K562 (cell line): ENCODE data around the gene HOXB6. TPM values are rescaled to one million over a fixed set of nuclear protein-coding genes. Genes with fewer than 3 reads are reported as not detected.
A peak's percentile ranks its signal among the peaks of the same experiment; 100 is the strongest.

Experiments
- CEBPG ChIP-seq, 3 experiments: fragments of 200-800 bp in 1 of 3; sonication (Bioruptor generic) in 1 of 3; sonication (generic) in 1 of 3; formaldehyde crosslinking in 1 of 3; IDR thresholded peaks in 2 of 3; conservative IDR thresholded peaks in 1 of 3; 2 replicates each; pipeline versions ENCODE4 v1.6.1 to v1.8.0; 2016 to 2022; ENCODE audit warnings: missing compliant biosample characterization in 2 of 3, missing genetic modification characterization in 2 of 3, mild to moderate bottlenecking in 1 of 3, missing genetic modification reagents in 1 of 3
- EGR1 ChIP-seq: fragments of 450-650 bp; conservative IDR thresholded peaks from 2 replicates; pipeline ENCODE4 v1.6.1; 2017; ENCODE audit warnings: mild to moderate bottlenecking
- HDAC2 ChIP-seq: fragments of 450-650 bp; IDR thresholded peaks from 2 replicates; pipeline ENCODE4 v1.6.1; 2016; ENCODE audit warnings: mild to moderate bottlenecking
- JUND ChIP-seq, 2 experiments: IDR thresholded peaks; 2 replicates in 1 of 2; 3 replicates in 1 of 2; pipeline ENCODE4 v1.6.1; 2011; ENCODE audit warnings: borderline replicate concordance in 2 of 2, low read depth in 2 of 2, low read length in 2 of 2, improper control_type of control experiment in 1 of 2, missing biosample characterization in 1 of 2, missing genetic modification characterization in 1 of 2, missing genetic modification reagents in 1 of 2
- MNT ChIP-seq, 2 experiments: fragments of 450-650 bp; conservative IDR thresholded peaks; 2 replicates each; pipeline ENCODE4 v1.6.1; 2017; ENCODE audit warnings: mild to moderate bottlenecking in 2 of 2, moderate library complexity in 2 of 2
- PURB ChIP-seq: sonication (generic); formaldehyde crosslinking; IDR thresholded peaks from 2 replicates; pipeline ENCODE4 v1.9.0; 2021; ENCODE audit warnings: low read depth, mild to moderate bottlenecking, missing genetic modification reagents
- RBBP5 ChIP-seq: fragments of 200-600 bp; sonication (generic); IDR thresholded peaks from 2 replicates; pipeline ENCODE4 v1.6.1; 2012; ENCODE audit warnings: borderline replicate concordance, mild to moderate bottlenecking, low read length, control low read depth, inconsistent platforms; ENCODE audit not compliant: insufficient read depth, poor library complexity, severe bottlenecking
- SAP30 ChIP-seq: fragments of 200-600 bp; sonication (generic); IDR thresholded peaks from 2 replicates; pipeline ENCODE4 v1.6.1; 2012; ENCODE audit warnings: borderline replicate concordance, low read depth, mild to moderate bottlenecking, moderate library complexity, low read length, control low read depth, inconsistent platforms; ENCODE audit not compliant: insufficient read depth, poor library complexity, severe bottlenecking
- ZFX ChIP-seq: sonication (generic); formaldehyde crosslinking; IDR thresholded peaks from 2 replicates; pipeline ENCODE4 v1.8.0; 2022; ENCODE audit warnings: mild to moderate bottlenecking, missing genetic modification reagents, moderate library complexity
- ZNF561 ChIP-seq: fragments of 450-650 bp; formaldehyde crosslinking; conservative IDR thresholded peaks from 2 replicates; pipeline ENCODE4 v1.4.0; 2020; ENCODE audit warnings: mild to moderate bottlenecking, moderate library complexity
- ZNF695 ChIP-seq: fragments of 450-650 bp; formaldehyde crosslinking; IDR thresholded peaks from 2 replicates; pipeline ENCODE4 v1.4.0; 2020; ENCODE audit warnings: mild to moderate bottlenecking, moderate library complexity
- ZZZ3 ChIP-seq: fragments of 450-650 bp; IDR thresholded peaks from 2 replicates; pipeline ENCODE4 v1.6.1; 2016; ENCODE audit warnings: antibody characterized with exemption, mild to moderate bottlenecking, moderate library complexity
- polyA plus RNA-seq, 8 experiments: library from polyadenylated mRNA; depleted of rRNA in 4 of 8; stranded (reverse) in 5 of 8; unstranded in 3 of 8; fragments of >200 nt; fragmentation: Nextera tagmentation in 2 of 8; fragmentation: Illumina TruSeq in 1 of 8; extraction: Ambion mirVana in 2 of 8; extraction: Trizol in 1 of 8; gene quantifications; 2 replicates each; pipeline versions ENCODE4 v1.2.1 to v1.2.3, GENCODE V29; 2011 to 2014; ENCODE audit warnings: inconsistent platforms in 1 of 8, missing spikeins in 1 of 8
- total RNA-seq, 7 experiments: library from RNA; depleted of rRNA in 6 of 7; stranded (reverse); fragments of >200 nt in 6 of 7; fragmentation: Illumina TruSeq in 2 of 7; extraction: Trizol in 2 of 7; gene quantifications; 2 replicates each; pipeline versions ENCODE4 v1.2.1 to v1.2.3, GENCODE V29; 2011 to 2021; ENCODE audit warnings: low replicate concordance in 1 of 7

Gene HOXB6
- total and polyA plus RNA-seq, 9 of the 15 experiments (the other 6 are each of a cell fraction or from before 2014, with no cell fraction given), result 1.2 to 14.8 (median 4.9) TPM

GRCh38 chr17:48630009-48630924, 25.5 kb upstream of the HOXB6 start (continued):
- peak; percentile 34 for TF ChIP-seq SAP30
- no peak for TF ChIP-seq ZZZ3
- 0 out of 2 replicates have a peak, but pooled peaks have one; percentile 28 for TF ChIP-seq JUND (IDR thresholded peaks at IDR 0.05; ENCODE audit: borderline replicate concordance, low read depth, low read length)
- no peak for TF ChIP-seq JUND (tag; IDR thresholded peaks at IDR 0.05; ENCODE audit: borderline replicate concordance, low read depth, low read length)
- TF ChIP-seq PURB (CRISPR knock-in tag), result no peak
- peak; percentile 91 for TF ChIP-seq EGR1
- TF ChIP-seq ZNF561 (CRISPR knock-in tag), result no peak
- TF ChIP-seq MNT (conservative IDR thresholded peaks at IDR 0.05), result peak in 1 of 2 experiments; percentile 68; a peak in 2 of 4 replicates
- TF ChIP-seq HDAC2, result no peak
- no peak for TF ChIP-seq CEBPG (CRISPR knock-in tag; IDR thresholded peaks at IDR 0.05)
- peak in 1 of 2 experiments; percentile 8; a peak in 1 of 4 replicates for TF ChIP-seq CEBPG (tag; conservative IDR thresholded peaks at IDR 0.05 in 1 of 2, IDR thresholded peaks at IDR 0.05 in 1 of 2)
- TF ChIP-seq ZFX, result 0 out of 2 replicates have a peak, but pooled peaks have one; percentile 7
- peak; percentile 12 for TF ChIP-seq RBBP5
- no peak for TF ChIP-seq ZNF695 (CRISPR knock-in tag)
